ENCODE measurements around the gene DPF3.

DPF3 gene

GRCh38 chr14:72605921-72606220, 288.0 kb downstream of the DPF3 start:
- Histone ChIP-seq H3K4me3 (ENCODE audit: low read length) (no peak overlapping the region), H3K27me3 (ENCODE audit: control insufficient read depth, low read length) (peaks cover 2% of the 10 kb centered on the region; the same call in 1 of the 2 replicates), H3K4me1 (ENCODE audit: control insufficient read depth, low read length) (no peaks in the 10 kb centered on the region), H3K79me2 (ENCODE audit: control insufficient read depth, low read length) (no peaks in the 10 kb centered on the region), H3K36me3 (ENCODE audit: control insufficient read depth, low read length) (no peaks in the 10 kb centered on the region), H3K9me3 (ENCODE audit: control insufficient read depth, insufficient read depth, low read length) (no peaks in the 10 kb centered on the region), H3K9me2 (replicated peaks; ENCODE audit: control insufficient read depth, low read length) (no peaks in the 10 kb centered on the region), H3K27ac (ENCODE audit: low read depth, low read length) (no peak overlapping the region), H3F3A (ENCODE audit: control insufficient read depth, insufficient read depth) (no peaks in the 10 kb centered on the region), H4K20me1 (ENCODE audit: control insufficient read depth, insufficient read depth, low read depth, low read length) (no peaks in the 10 kb centered on the region), H3K4me2 (ENCODE audit: low read length) (no peak overlapping the region)
- TF ChIP-seq EZH2phosphoT487 (IDR thresholded peaks at IDR 0.05; ENCODE audit: borderline replicate concordance, low read length) (no peak), CTCF (IDR thresholded peaks at IDR 0.05; ENCODE audit: low read depth, low read length, poor library complexity, severe bottlenecking) (no peak)

GRCh38 chr14:72605096-72605920, 288.6 kb downstream of the DPF3 start:
- no peak overlapping the region for H3K4me2 ChIP-seq (ENCODE audit: low read length)
- no peak for TF ChIP-seq CTCF (IDR thresholded peaks at IDR 0.05; ENCODE audit: low read depth, low read length, poor library complexity, severe bottlenecking)
- H3K79me2 ChIP-seq (ENCODE audit: control insufficient read depth, low read length): no peaks in the 10 kb centered on the region
- H3K4me3 ChIP-seq (ENCODE audit: low read length): no peak overlapping the region
- no peaks in the 10 kb centered on the region for H3K9me2 ChIP-seq (replicated peaks; ENCODE audit: control insufficient read depth, low read length)
- no peaks in the 10 kb centered on the region for H3K9me3 ChIP-seq (ENCODE audit: control insufficient read depth, insufficient read depth, low read length)
- no peak overlapping the region for H3K27ac ChIP-seq (ENCODE audit: low read depth, low read length)
- H3K36me3 ChIP-seq (ENCODE audit: control insufficient read depth, low read length): no peaks in the 10 kb centered on the region
- H3K4me1 ChIP-seq (ENCODE audit: control insufficient read depth, low read length): no peaks in the 10 kb centered on the region
- H4K20me1 ChIP-seq (ENCODE audit: control insufficient read depth, insufficient read depth, low read depth, low read length): no peaks in the 10 kb centered on the region
- no peaks in the 10 kb centered on the region for H3F3A ChIP-seq (ENCODE audit: control insufficient read depth, insufficient read depth)
- peaks cover 2% of the 10 kb centered on the region; the same call in 1 of the 2 replicates for H3K27me3 ChIP-seq (ENCODE audit: control insufficient read depth, low read length)

GRCh38 chr14:72604133-72604532, 289.8 kb downstream of the DPF3 start:
- Histone ChIP-seq H4K20me1 (ENCODE audit: control insufficient read depth, insufficient read depth, low read depth, low read length) (no peaks in the 10 kb centered on the region), H3K4me2 (ENCODE audit: low read length) (no peak overlapping the region), H3K27me3 (ENCODE audit: control insufficient read depth, low read length) (peaks cover 2% of the 10 kb centered on the region; the same call in 1 of the 2 replicates), H3K9me3 (ENCODE audit: control insufficient read depth, insufficient read depth, low read length) (no peaks in the 10 kb centered on the region), H3K4me1 (ENCODE audit: control insufficient read depth, low read length) (no peaks in the 10 kb centered on the region), H3K4me3 (ENCODE audit: low read length) (no peak overlapping the region), H3F3A (ENCODE audit: control insufficient read depth, insufficient read depth) (no peaks in the 10 kb centered on the region), H3K79me2 (ENCODE audit: control insufficient read depth, low read length) (no peaks in the 10 kb centered on the region), H3K27ac (ENCODE audit: low read depth, low read length) (no peak overlapping the region), H3K9me2 (replicated peaks; ENCODE audit: control insufficient read depth, low read length) (no peaks in the 10 kb centered on the region), H3K36me3 (ENCODE audit: control insufficient read depth, low read length) (no peaks in the 10 kb centered on the region)
- TF ChIP-seq EZH2phosphoT487 (IDR thresholded peaks at IDR 0.05; ENCODE audit: borderline replicate concordance, low read length): no peak
- TF ChIP-seq CTCF (IDR thresholded peaks at IDR 0.05; ENCODE audit: low read depth, low read length, poor library complexity, severe bottlenecking): no peak
